HG02973 (cell line): ENCODE data around the gene CDHR1.
"Not testable (repeated sequence)": the region's sequence is repeated elsewhere in the genome, so short reads cannot be mapped to it uniquely, and the experiment has no call there.

Experiments
- ATAC-seq: cut with Tn5 transposase; IDR thresholded peaks from one replicate; pipeline ENCODE4 v1.9.1; 2021; ENCODE audit warnings: moderate library complexity; ENCODE audit not compliant: unreplicated experiment

Gene CDHR1

DNA sequence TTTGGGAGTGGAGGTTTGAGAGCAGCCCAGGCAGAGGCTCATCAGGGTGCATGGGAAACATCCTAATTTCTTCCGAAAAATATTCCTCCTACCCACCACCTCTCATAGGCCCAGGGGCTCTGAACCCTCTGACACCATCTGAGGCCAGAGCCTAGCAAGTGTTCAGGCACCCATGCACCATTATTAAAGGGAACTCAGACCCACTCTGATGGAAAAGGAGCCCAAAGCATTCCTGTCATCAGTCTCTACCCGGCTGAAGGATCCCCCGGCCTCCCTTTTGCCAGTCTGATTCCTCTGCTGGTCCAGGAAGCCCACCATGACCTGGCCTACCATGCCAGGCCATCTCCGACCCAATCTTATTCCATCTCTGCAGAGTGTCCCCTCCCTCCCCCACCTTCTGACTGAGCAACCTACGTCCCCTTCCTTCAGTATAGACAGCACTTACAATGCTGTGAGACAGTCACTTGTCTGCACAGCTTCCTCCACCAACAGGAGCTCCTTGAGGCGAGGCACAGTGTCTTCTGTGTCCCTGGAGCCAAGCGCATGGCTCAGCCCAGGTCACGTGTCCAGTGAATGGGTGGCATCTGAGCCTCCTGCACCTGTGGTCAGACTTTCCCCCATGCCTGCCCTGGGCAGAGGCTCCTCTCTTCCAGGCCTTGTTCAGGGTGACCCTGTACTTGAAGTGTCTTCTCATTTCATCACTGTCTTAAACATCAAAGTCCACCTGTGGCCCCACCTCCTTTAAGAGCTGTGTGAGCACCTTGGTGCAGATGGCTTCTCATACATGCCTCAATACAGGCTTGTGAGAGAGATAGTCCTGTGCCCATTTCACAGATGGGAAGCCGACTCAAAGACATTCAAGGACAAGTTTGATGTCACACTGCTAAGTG is 21.6 kb upstream of the CDHR1 start:
- ATAC-seq, result peak; percentile 37

GRCh38 chr10:84173501-84173929 is 20.8 kb upstream of the CDHR1 start, which contains the start of gene GPR15LG:
Gene GPR15LG, plus strand, starts transcription at chr10:84173801. Its CDS starts 51 bp downstream, at chr10:84173852.
- ATAC-seq, result no peak

DNA sequence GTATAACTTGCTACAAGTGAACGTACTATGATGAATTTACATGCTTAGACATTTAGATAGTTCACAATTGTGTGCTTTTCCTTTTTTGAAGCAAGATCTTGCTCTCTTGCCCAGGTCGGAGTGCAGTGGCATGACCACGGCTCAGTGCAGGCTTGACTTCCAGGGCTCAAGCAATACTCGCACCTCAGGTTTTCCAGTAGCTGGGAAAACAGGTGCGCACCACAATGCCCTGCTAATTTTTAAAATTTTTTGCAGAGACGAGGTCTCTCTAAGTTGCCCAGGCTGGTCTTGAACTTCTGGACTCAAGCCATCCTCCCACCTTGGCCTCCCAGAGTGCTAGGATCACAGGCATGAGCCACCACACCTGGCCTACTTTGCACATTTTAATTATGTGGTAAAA is 18.9 kb upstream of the CDHR1 start:
- ATAC-seq, result no peak

- no peak for ATAC-seq
These were observed 18.0 kb upstream of the CDHR1 start for GRCh38 chr10:84176351-84176750.

- no peak for ATAC-seq
These were observed 17.4 kb upstream of the CDHR1 start for GRCh38 chr10:84176836-84177474.

- ATAC-seq, result no peak
These were observed 16.7 kb upstream of the CDHR1 start for GRCh38 chr10:84177541-84178141.

- ATAC-seq, result no peak
These were observed 16.2 kb upstream of the CDHR1 start for GRCh38 chr10:84178160-84178609.

DNA sequence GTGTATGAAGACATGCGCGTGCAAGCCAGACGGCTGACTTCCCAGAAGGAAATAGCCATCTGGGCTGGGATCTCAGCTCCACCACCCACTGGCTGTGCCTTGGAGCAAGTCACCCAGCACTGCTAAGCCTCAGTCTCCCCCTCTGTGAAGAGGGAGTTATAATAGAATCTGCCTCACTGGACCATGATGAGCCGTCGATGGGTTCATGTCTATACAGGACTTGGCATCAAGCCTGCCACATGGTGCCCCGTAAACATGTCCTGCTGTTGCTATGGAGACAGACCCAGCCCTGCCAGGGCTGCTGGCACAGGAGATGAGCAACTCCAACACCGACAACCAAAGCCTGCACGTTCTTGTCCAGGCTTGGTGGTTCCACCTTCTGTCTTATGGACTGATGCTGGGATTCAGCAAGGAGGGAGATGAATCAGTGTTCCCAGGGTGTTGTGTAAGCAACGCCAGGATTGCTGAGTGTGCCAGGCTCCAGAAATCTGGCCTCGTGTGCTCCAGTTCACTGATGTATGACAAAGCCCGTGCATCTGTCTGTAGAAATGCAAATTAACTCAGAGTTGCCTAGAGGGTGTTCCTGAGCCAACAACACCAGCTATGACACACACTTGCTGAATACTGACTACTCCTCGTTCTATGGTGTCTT is 15.2 kb upstream of the CDHR1 start:
- ATAC-seq, result peak; percentile 92

- ATAC-seq, result not testable (repeated sequence)
These were observed 14.0 kb upstream of the CDHR1 start for GRCh38 chr10:84180386-84180785.

DNA sequence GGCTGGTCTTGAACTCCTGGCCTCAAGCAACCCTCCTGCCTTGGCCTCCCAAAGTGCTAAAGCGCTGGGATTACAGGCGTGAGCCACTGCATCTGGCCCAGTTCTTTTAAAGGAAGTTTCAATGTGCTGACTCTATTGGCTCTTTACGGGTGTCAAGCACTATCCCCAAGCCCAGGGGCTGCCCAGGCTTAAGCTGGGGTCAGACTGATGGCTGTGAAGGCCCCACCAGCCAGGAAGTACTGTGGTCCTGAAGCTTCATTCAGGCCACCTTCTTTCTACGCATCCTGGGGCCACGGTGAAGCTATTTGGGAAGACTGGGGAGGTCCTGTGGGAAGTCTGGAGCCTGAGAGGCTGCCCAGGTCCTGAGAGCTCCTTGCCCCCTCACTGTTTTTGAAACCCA is 12.7 kb upstream of the CDHR1 start:
- ATAC-seq, result no peak

DNA sequence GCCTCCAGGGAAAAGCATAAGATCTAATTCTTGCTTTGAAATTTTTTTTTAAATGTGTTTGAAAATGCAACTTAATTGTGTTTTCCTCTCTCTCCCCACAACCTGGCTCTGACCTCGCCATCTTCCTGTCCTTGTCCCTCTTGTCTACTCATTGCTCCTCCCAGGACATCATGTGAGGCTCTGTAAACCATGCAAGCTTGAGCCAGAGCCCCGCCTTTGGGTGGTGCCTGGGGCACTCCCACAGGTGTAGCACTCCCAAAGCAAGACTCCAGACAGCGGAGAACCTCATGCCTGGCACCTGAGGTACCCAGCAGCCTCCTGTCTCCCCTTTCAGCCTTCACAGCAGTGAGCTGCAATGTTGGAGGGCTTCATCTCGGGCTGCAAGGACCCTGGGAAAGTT is 9.8 kb upstream of the CDHR1 start:
- no peak for ATAC-seq

DNA sequence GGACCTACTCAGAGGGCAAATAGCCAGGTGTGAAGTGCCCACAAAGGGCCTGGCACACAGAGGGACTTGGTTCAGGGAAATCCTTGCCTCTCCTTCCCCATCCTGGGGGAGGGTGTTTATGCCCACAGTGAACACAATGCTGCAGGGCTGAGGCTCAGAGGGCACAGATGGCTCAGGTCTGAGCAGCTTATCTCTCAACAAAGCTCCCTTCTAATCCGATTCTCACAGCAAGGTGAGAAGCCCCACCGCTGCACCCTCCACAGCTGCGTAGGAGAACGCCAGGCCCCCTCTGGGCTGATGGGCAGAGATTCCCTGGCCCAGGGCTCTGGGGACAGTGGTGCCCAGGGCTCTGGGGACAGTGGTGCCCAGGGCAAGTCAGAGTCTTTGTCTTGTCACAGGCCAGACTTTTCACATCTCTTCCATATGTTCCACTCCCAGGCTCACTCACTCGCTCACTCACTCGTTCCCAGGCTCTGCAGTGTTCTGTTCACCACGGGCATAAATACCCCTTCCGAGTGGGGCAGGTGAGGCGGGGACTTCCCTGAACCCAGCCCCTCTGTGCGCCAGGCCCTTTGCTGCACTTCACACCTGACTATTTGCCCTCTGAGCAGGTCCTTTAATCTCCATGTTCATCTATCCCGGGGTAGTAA is 8.7 kb upstream of the CDHR1 start:
- ATAC-seq, result no peak

GRCh38 chr10:84188815-84189214 is 5.5 kb upstream of the CDHR1 start:
- no peak for ATAC-seq

GRCh38 chr10:84190621-84191020 is 3.7 kb upstream of the CDHR1 start:
- no peak for ATAC-seq

- no peak for ATAC-seq
These were observed 3.2 kb upstream of the CDHR1 start for GRCh38 chr10:84191106-84191505.

DNA sequence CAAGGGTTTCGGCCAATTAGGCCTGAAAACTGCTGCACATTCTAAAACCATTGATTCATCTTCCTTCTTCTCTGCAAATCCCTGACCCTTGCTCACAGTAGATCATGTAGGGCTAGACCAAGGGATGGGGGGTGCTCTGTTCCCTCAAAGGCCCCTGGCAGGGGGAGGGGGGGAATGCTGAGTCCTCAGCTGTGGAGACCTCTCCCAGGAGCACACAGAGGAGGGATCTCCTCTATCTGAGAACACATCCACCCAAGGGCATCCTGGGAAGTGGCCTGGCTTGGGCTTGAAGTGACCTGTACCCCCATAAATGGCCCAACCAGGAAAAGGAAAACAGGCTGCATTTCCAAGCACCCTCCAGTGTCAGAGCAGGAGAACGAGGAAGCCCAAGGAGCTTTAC is 1.0 kb upstream of the CDHR1 start:
- ATAC-seq, result no peak

DNA sequence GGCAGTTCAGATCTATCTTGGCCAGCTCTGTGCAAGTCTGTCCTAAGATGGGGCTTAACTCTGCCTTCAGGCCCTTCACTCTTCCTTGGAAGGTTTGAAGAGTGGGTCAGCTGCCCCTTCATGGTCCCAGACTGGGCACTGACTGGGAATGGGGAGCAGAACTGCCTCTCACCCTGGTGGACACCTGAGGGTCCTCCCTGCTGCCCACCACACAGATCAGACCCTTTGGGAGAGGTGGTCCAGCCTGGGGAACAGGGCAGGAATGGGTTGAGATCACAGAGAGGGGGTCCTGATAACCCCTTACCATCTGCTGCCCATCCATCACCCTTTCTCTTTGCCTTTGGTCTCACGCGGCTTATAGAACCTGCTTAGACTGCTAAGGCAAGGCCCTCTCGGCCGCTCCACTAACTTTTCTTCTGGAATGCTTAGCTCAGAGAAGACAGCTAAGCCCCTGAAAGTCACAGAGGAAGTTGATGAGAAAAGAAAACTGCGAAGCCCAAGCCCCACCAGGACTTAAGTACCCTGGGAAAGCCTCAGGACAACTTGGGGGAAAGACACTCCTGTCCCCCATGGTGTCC is 402 bp upstream of the CDHR1 start:
- ATAC-seq, result peak; percentile 2

- ATAC-seq, result no peak
These were observed 900 bp downstream of the CDHR1 start for GRCh38 chr10:84195044-84195830.

GRCh38 chr10:84196083-84196482 is 1.7 kb downstream of the CDHR1 start:
- ATAC-seq, result no peak

GRCh38 chr10:84196941-84197340 is 2.6 kb downstream of the CDHR1 start:
- ATAC-seq, result no peak
